ENCODE results near the gene ZNF524.

Gene ZNF524

DNA sequence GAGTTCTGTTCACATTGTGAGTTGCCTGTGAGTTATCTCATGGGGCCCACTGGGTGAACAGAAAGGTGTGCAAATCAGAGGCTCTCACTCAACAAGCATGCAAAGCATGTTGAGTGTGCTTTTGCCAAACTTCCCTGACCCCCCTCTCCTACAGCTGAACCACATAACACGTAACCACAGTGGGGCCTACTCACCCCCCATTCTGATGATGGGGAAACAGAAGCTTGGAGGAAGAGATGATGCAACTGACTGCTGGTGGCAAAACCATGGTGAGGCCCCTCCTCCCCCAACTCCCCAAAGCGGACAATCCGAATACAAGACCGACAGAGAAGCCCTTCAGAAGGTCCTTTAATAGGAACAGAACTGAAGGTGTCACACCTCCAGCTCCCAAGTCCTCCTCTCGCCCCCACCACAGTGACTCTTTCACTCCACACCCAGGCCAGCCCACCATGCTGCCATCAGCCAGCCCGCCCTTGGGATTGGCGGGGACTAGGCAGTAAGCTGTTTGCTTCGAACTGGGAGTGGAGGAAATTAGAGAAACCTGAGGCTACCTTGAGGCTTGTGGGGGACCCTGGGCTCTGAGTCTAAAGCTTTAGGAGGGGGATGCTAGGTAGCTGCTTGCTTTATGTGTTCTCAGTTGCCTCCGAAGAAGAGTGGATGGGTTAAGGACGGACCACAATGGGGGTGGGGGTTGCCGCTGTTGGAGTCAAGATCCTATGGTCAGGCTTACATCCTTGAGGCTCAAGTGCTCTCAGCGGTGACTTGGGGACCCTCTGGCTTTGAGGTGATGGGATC is 20.5 kb downstream of the ZNF524 start:
- no peaks in the 10 kb centered on the region for H3K9me2 ChIP-seq (replicated peaks; ENCODE audit: insufficient read depth, low read length)
- H3K36me3 ChIP-seq (replicated peaks; ENCODE audit: insufficient read depth, low read length): no peaks in the 10 kb centered on the region
- TF ChIP-seq EZH2 (optimal IDR thresholded peaks at IDR 0.05; ENCODE audit: low read depth, low read length): no peak
- TF ChIP-seq, protein P1, sequence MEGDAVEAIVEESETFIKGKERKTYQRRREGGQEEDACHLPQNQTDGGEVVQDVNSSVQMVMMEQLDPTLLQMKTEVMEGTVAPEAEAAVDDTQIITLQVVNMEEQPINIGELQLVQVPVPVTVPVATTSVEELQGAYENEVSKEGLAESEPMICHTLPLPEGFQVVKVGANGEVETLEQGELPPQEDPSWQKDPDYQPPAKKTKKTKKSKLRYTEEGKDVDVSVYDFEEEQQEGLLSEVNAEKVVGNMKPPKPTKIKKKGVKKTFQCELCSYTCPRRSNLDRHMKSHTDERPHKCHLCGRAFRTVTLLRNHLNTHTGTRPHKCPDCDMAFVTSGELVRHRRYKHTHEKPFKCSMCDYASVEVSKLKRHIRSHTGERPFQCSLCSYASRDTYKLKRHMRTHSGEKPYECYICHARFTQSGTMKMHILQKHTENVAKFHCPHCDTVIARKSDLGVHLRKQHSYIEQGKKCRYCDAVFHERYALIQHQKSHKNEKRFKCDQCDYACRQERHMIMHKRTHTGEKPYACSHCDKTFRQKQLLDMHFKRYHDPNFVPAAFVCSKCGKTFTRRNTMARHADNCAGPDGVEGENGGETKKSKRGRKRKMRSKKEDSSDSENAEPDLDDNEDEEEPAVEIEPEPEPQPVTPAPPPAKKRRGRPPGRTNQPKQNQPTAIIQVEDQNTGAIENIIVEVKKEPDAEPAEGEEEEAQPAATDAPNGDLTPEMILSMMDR (IDR thresholded peaks at IDR 0.05; ENCODE audit: low read length): no peak
- no peak for TF ChIP-seq EZH2phosphoT487 (IDR thresholded peaks at IDR 0.05; ENCODE audit: low read length)
- H3F3A ChIP-seq (ENCODE audit: insufficient read depth, low read length): 0 out of 2 replicates have a peak, but pooled peaks cover 9% of the 10 kb centered on the region
- no peak overlapping the region for H3K9ac ChIP-seq (ENCODE audit: low read length)
- H3K9me3 ChIP-seq (replicated peaks; ENCODE audit: insufficient read depth, low read length): no peaks in the 10 kb centered on the region
- no peaks in the 10 kb centered on the region for H3K4me1 ChIP-seq (ENCODE audit: low read length)
- no peak overlapping the region for H3K4me2 ChIP-seq (ENCODE audit: low read depth, low read length)
- no peaks in the 10 kb centered on the region for H3K27me3 ChIP-seq (replicated peaks; ENCODE audit: insufficient read depth, low read length)
- H4K20me1 ChIP-seq (ENCODE audit: insufficient read depth, low read length): no peaks in the 10 kb centered on the region
- H3K4me3 ChIP-seq (ENCODE audit: low read length): no peak overlapping the region
- no peak for DNase-seq
- H2AFZ ChIP-seq (ENCODE audit: low read length): no peak overlapping the region
- no peaks in the 10 kb centered on the region; the same call in 1 of the 2 replicates for H3K79me2 ChIP-seq (ENCODE audit: low read length)
- H3K27ac ChIP-seq (ENCODE audit: low read length): no peak overlapping the region

DNA sequence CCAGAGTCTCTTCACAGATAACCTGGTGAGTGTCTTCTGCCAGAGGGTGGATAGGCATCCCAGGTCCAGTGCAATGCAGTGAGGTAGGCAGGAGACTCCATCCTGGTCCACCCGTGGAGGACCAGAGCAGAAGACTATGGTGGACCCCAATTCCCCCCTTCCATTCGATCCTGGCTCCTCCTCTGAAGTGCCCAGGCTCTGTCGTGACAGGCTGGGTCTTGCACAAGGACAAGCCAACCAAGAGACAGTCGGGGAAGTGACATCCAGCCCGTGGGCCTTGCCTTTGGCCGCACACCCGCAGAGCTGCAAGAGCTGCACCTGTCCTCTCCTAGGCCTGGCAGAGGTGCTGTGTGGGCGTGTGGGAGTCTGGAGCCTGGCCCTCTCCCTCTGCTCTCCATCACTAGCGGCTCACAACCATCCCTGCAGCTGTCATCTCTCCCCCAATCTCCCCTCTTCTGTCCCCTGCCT is 21.2 kb downstream of the ZNF524 start:
- Histone ChIP-seq H3K36me3 (replicated peaks; ENCODE audit: insufficient read depth, low read length) (no peaks in the 10 kb centered on the region), H3K9ac (ENCODE audit: low read length) (no peak overlapping the region), H3K4me2 (ENCODE audit: low read depth, low read length) (no peak overlapping the region), H3K4me1 (ENCODE audit: low read length) (no peaks in the 10 kb centered on the region), H3K9me2 (replicated peaks; ENCODE audit: insufficient read depth, low read length) (no peaks in the 10 kb centered on the region), H3K27ac (ENCODE audit: low read length) (no peak overlapping the region), H3K79me2 (ENCODE audit: low read length) (no peaks in the 10 kb centered on the region; the same call in 1 of the 2 replicates), H2AFZ (ENCODE audit: low read length) (no peak overlapping the region), H3F3A (ENCODE audit: insufficient read depth, low read length) (0 out of 2 replicates have a peak, but pooled peaks cover 9% of the 10 kb centered on the region), H3K27me3 (replicated peaks; ENCODE audit: insufficient read depth, low read length) (no peaks in the 10 kb centered on the region), H4K20me1 (ENCODE audit: insufficient read depth, low read length) (no peaks in the 10 kb centered on the region), H3K4me3 (ENCODE audit: low read length) (no peak overlapping the region), H3K9me3 (replicated peaks; ENCODE audit: insufficient read depth, low read length) (no peaks in the 10 kb centered on the region)
- TF ChIP-seq EZH2 (optimal IDR thresholded peaks at IDR 0.05; ENCODE audit: low read depth, low read length) (no peak), EZH2phosphoT487 (IDR thresholded peaks at IDR 0.05; ENCODE audit: low read length) (no peak)
- TF ChIP-seq, protein P1 (IDR thresholded peaks at IDR 0.05; ENCODE audit: low read length): no peak
- DNase-seq: no peak

DNA sequence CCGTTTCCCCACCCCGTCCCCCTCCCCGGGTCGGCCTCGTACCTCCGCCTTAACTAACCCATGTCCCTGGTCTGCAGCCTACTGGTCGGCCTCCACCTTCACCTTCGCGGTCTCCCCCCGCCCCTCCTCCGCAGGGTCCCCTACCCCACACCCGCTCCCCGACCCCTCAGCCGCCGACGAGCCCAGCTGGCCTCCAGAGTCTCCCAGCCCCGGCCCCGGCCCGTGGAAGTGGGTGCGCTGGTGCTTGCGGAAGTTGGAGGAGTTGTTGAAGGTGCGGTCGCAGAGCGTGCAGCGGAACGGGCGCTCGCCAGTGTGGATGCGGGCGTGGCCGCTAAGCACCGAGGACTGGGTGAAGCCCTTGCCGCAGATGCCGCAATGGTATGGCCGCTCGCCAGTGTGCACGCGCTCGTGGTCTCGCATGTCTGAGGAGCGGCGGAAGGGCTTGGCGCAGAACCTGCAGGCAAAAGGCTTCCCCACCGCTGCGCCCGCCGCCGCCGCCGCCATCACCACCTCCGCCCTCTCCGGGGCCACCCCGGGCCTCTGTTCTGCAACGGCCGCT is 21.7 kb downstream of the ZNF524 start:
- no peak for DNase-seq
- peaks cover 5% of the 10 kb centered on the region; the same call in 1 of the 2 replicates for H3K27me3 ChIP-seq (replicated peaks; ENCODE audit: insufficient read depth, low read length)
- H3K4me2 ChIP-seq (ENCODE audit: low read depth, low read length): no peak overlapping the region
- 0 out of 2 replicates have a peak, but pooled peaks cover 9% of the 10 kb centered on the region for H3F3A ChIP-seq (ENCODE audit: insufficient read depth, low read length)
- H3K9me3 ChIP-seq (replicated peaks; ENCODE audit: insufficient read depth, low read length): no peaks in the 10 kb centered on the region
- no peaks in the 10 kb centered on the region; the same call in 1 of the 2 replicates for H3K79me2 ChIP-seq (ENCODE audit: low read length)
- H3K4me3 ChIP-seq (ENCODE audit: low read length): no peak overlapping the region
- H3K27ac ChIP-seq (ENCODE audit: low read length): no peak overlapping the region
- no peak overlapping the region for H3K9ac ChIP-seq (ENCODE audit: low read length)
- no peaks in the 10 kb centered on the region for H3K9me2 ChIP-seq (replicated peaks; ENCODE audit: insufficient read depth, low read length)
- no peak for TF ChIP-seq EZH2 (optimal IDR thresholded peaks at IDR 0.05; ENCODE audit: low read depth, low read length)
- TF ChIP-seq EZH2phosphoT487 (IDR thresholded peaks at IDR 0.05; ENCODE audit: low read length): no peak
- TF ChIP-seq, protein P1 (IDR thresholded peaks at IDR 0.05; ENCODE audit: low read length): no peak
- H2AFZ ChIP-seq (ENCODE audit: low read length): no peak overlapping the region
- no peaks in the 10 kb centered on the region for H3K4me1 ChIP-seq (ENCODE audit: low read length)
- H4K20me1 ChIP-seq (ENCODE audit: insufficient read depth, low read length): no peaks in the 10 kb centered on the region
- H3K36me3 ChIP-seq (replicated peaks; ENCODE audit: insufficient read depth, low read length): no peaks in the 10 kb centered on the region
